NCI-H2171 treated with DMSO at 0.1 percent for 48 hours (cell line): ENCODE measurements around the gene AHSG.

Experiments
- DNase-seq: peaks from one replicate; lab custom pipeline; 2025; lab: John Stamatoyannopoulos, UW

The AHSG gene

GRCh38 chr3:186593862-186594261, 19.0 kb upstream of the AHSG start:
- no peak for DNase-seq

- DNase-seq: no peak
Measured at GRCh38 chr3:186594591-186595113, 18.2 kb upstream of the AHSG start.

GRCh38 chr3:186596568-186597287, 16.1 kb upstream of the AHSG start:
- no peak for DNase-seq

- no peak for DNase-seq
Measured at GRCh38 chr3:186598108-186598784, 14.6 kb upstream of the AHSG start.

GRCh38 chr3:186598794-186599141, 14.1 kb upstream of the AHSG start:
- DNase-seq: no peak

GRCh38 chr3:186599142-186599784, 13.6 kb upstream of the AHSG start:
- no peak for DNase-seq

GRCh38 chr3:186599785-186600166, 13.1 kb upstream of the AHSG start:
- DNase-seq: no peak

GRCh38 chr3:186600896-186601295, 12.0 kb upstream of the AHSG start:
- no peak for DNase-seq

GRCh38 chr3:186603159-186603558, 9.7 kb upstream of the AHSG start:
- DNase-seq: no peak

- no peak for DNase-seq
Measured at GRCh38 chr3:186605078-186605477, 7.8 kb upstream of the AHSG start.

GRCh38 chr3:186605561-186606545, 7.0 kb upstream of the AHSG start:
- DNase-seq: no peak

GRCh38 chr3:186608624-186609215, 4.1 kb upstream of the AHSG start:
- DNase-seq: no peak

- no peak for DNase-seq
Measured at GRCh38 chr3:186609247-186609868, 3.5 kb upstream of the AHSG start.

- no peak for DNase-seq
Measured at GRCh38 chr3:186612065-186612464, 795 bp upstream of the AHSG start.

GRCh38 chr3:186613637-186614265, 891 bp downstream of the AHSG start:
- DNase-seq: no peak

GRCh38 chr3:186614266-186614596, 1.4 kb downstream of the AHSG start:
- no peak for DNase-seq

- DNase-seq: peak; percentile 74
Measured at GRCh38 chr3:186614597-186615483, 2.0 kb downstream of the AHSG start.

- no peak for DNase-seq
Measured at GRCh38 chr3:186616299-186616617, 3.4 kb downstream of the AHSG start.

GRCh38 chr3:186617036-186617946, 4.4 kb downstream of the AHSG start:
- DNase-seq: peak; percentile 80
